Amygdala (tissue), 56 donors: ENCODE results near the gene NFIB.

ENCODE experiments used
- DNase-seq, 56 donors: peaks; one replicate each; lab custom pipeline; 2025; lab: John Stamatoyannopoulos, UW

The NFIB gene

GRCh38 chr9:14094491-14094890 lies 219.4 kb downstream of the NFIB start:
- DNase-seq = no peak

- no peak for DNase-seq
Observed at GRCh38 chr9:14092344-14092743, 221.6 kb downstream of the NFIB start.

- DNase-seq = no peak
Observed at GRCh38 chr9:14089051-14089803, 224.7 kb downstream of the NFIB start.

GRCh38 chr9:14087576-14087975 lies 226.4 kb downstream of the NFIB start:
- DNase-seq = no peak

- no peak for DNase-seq
Observed at GRCh38 chr9:14086495-14086894, 227.4 kb downstream of the NFIB start.

GRCh38 chr9:14085810-14086209 lies 228.1 kb downstream of the NFIB start:
- no peak for DNase-seq

GRCh38 chr9:14084867-14085266 lies 229.1 kb downstream of the NFIB start:
- DNase-seq = no peak

- no peak for DNase-seq
Observed at GRCh38 chr9:14083366-14083765, 230.6 kb downstream of the NFIB start.

GRCh38 chr9:14082732-14083131 lies 231.2 kb downstream of the NFIB start:
- no peak for DNase-seq

GRCh38 chr9:14081745-14082144 lies 232.2 kb downstream of the NFIB start:
- no peak for DNase-seq

- no peak for DNase-seq
Observed at GRCh38 chr9:14080959-14081542, 232.9 kb downstream of the NFIB start.

GRCh38 chr9:14079440-14079839 lies 234.5 kb downstream of the NFIB start:
- no peak for DNase-seq

GRCh38 chr9:14077672-14078071 lies 236.3 kb downstream of the NFIB start:
- DNase-seq = no peak

GRCh38 chr9:14075218-14075617 lies 238.7 kb downstream of the NFIB start:
- no peak for DNase-seq

GRCh38 chr9:14072850-14073249 lies 241.1 kb downstream of the NFIB start:
- DNase-seq = no peak

GRCh38 chr9:14071484-14071883 lies 242.5 kb downstream of the NFIB start:
- no peak for DNase-seq

- no peak for DNase-seq
Observed at GRCh38 chr9:14068690-14069089, 245.3 kb downstream of the NFIB start.

- no peak for DNase-seq
Observed at GRCh38 chr9:14066831-14067230, 247.1 kb downstream of the NFIB start.

- DNase-seq = no peak
Observed at GRCh38 chr9:14066032-14066431, 247.9 kb downstream of the NFIB start.

GRCh38 chr9:14064940-14065339 lies 249.0 kb downstream of the NFIB start:
- no peak for DNase-seq

GRCh38 chr9:14063756-14064155 lies 250.2 kb downstream of the NFIB start:
- DNase-seq = no peak

GRCh38 chr9:14062586-14063221 lies 251.2 kb downstream of the NFIB start:
- DNase-seq = no peak
